Kidney epithelial cell (primary cell): ENCODE results near the gene SYCP2L. TPM values are rescaled to one million over a fixed set of nuclear protein-coding genes. Genes with fewer than 3 reads are reported as not detected.
A peak's percentile ranks its signal among the peaks of the same experiment; 100 is the strongest.

ENCODE experiments used
- DNase-seq: peaks from one replicate; pipeline ENCODE4 v3.0.0-alpha.2; 2010; ENCODE audit warnings: low read depth
- H3K27me3 ChIP-seq: 2 replicates; pipeline ENCODE4 v1.6.0; 2011; ENCODE audit warnings: low read length; ENCODE audit not compliant: control insufficient read depth, insufficient read depth
- H3K36me3 ChIP-seq: 2 replicates; pipeline ENCODE4 v1.5.1; 2011; ENCODE audit warnings: low read length; ENCODE audit not compliant: control insufficient read depth, insufficient read depth
- H3K4me3 ChIP-seq: 2 replicates; pipeline ENCODE4 v1.5.1; 2011; ENCODE audit warnings: low read depth, mild to moderate bottlenecking, control low read depth, low read length
- CTCF ChIP-seq: IDR thresholded peaks from 2 replicates; pipeline ENCODE4 v1.5.1; 2011; ENCODE audit warnings: mild to moderate bottlenecking, moderate library complexity, low read length, control low read depth, inconsistent platforms; ENCODE audit not compliant: insufficient read depth, poor library complexity, severe bottlenecking
- total RNA-seq: library from RNA; depleted of rRNA; stranded (reverse); fragments of >200 nt; gene quantifications from 2 replicates; pipeline ENCODE4 v1.2.3, GENCODE V29; 2015

The SYCP2L gene
- 0.71 and 2.5 TPM in 2 replicates for total RNA-seq

GRCh38 chr6:10886691-10887502, at the start of gene SYCP2L:
TSS of gene SYCP2L (plus strand) at chr6:10887052. CDS start at chr6:10887127, 75 bp downstream.
- DNase-seq: peak; percentile 54
- TF ChIP-seq CTCF: peak; percentile 68
- Histone ChIP-seq H3K4me3 (peak within 1 kb of the TSS; percentile 53), H3K36me3 (no peaks in the 10 kb centered on the region), H3K27me3 (peaks cover 32% of the 10 kb centered on the region)

GRCh38 chr6:10837622-10837994, 49.2 kb upstream of the SYCP2L start:
- Histone ChIP-seq H3K4me3 (peak overlapping the region; percentile 83), H3K27me3 (no peaks in the 10 kb centered on the region), H3K36me3 (no peaks in the 10 kb centered on the region)
- TF ChIP-seq CTCF: no peak
- no peak for DNase-seq

GRCh38 chr6:10837995-10838793, 48.7 kb upstream of the SYCP2L start, which contains the start of gene MAK:
TSS of gene MAK (minus strand) at chr6:10838539. CDS start at chr6:10830648, 7,891 bp downstream.
- peak; percentile 73 for DNase-seq
- peak within 1 kb of the TSS; percentile 83 for H3K4me3 ChIP-seq
- no peaks in the 10 kb centered on the region for H3K27me3 ChIP-seq
- TF ChIP-seq CTCF: no peak
- H3K36me3 ChIP-seq: no peaks in the 10 kb centered on the region

- TF ChIP-seq CTCF: no peak
- Histone ChIP-seq H3K4me3 (peak overlapping the region; percentile 83), H3K27me3 (no peaks in the 10 kb centered on the region), H3K36me3 (no peaks in the 10 kb centered on the region)
- no peak for DNase-seq
Observed at GRCh38 chr6:10838794-10839333, 48.0 kb upstream of the SYCP2L start.

- DNase-seq: no peak
- no peaks in the 10 kb centered on the region for H3K36me3 ChIP-seq
- H3K27me3 ChIP-seq: no peaks in the 10 kb centered on the region
- no peak overlapping the region for H3K4me3 ChIP-seq
- TF ChIP-seq CTCF: no peak
Observed at GRCh38 chr6:10843554-10843953, 43.3 kb upstream of the SYCP2L start.
